HEK293T (cell line): ENCODE results near the gene GRK4.

Experiments
- SP1 ChIP-seq: fragments of 450-650 bp; IDR thresholded peaks from 2 replicates; pipeline ENCODE4 v1.6.1; 2017
- TARDBP ChIP-seq: fragments of 450-650 bp; IDR thresholded peaks from 2 replicates; pipeline ENCODE4 v1.6.1; 2016

- no peak for TF ChIP-seq TARDBP
- no peak for TF ChIP-seq SP1
Measured at GRCh38 chr4:2932951-2933565, 30.3 kb upstream of the GRK4 start.
